Smooth muscle cell (in vitro differentiated cells): ENCODE data around the gene DENND1B. TPM values are rescaled to one million over a fixed set of nuclear protein-coding genes. Genes with fewer than 3 reads are reported as not detected.
A peak's percentile ranks its signal among the peaks of the same experiment; 100 is the strongest.

Source experiments
- DNase-seq: peaks from one replicate; lab custom pipeline; 2025; ENCODE audit not compliant: unreplicated experiment; lab: John Stamatoyannopoulos, UW
- H2AFZ ChIP-seq: fragments of 200-600 bp; sonication (generic); 2 replicates; pipeline ENCODE4 v1.6.0; 2016; ENCODE audit warnings: antibody characterized with exemption, low read depth, mild to moderate bottlenecking
- H3F3A ChIP-seq: fragments of 200-600 bp; sonication (generic); 2 replicates; pipeline ENCODE4 v1.6.0; 2017; ENCODE audit warnings: antibody characterized with exemption, low read depth
- H3K27ac ChIP-seq: fragments of 200-600 bp; sonication (generic); 2 replicates; pipeline ENCODE4 v1.5.1; 2016; ENCODE audit warnings: low read depth, mild to moderate bottlenecking
- H3K27me3 ChIP-seq: fragments of 200-600 bp; sonication (generic); 2 replicates; pipeline ENCODE4 v1.6.1; 2016; ENCODE audit warnings: low read depth, mild to moderate bottlenecking
- H3K36me3 ChIP-seq: fragments of 200-600 bp; sonication (generic); 2 replicates; pipeline ENCODE4 v1.5.1; 2016; ENCODE audit warnings: low read depth
- H3K4me1 ChIP-seq: fragments of 200-600 bp; sonication (generic); 2 replicates; pipeline ENCODE4 v1.5.1; 2016; ENCODE audit warnings: low read depth
- H3K4me2 ChIP-seq: fragments of 200-600 bp; sonication (generic); 2 replicates; pipeline ENCODE4 v1.6.0; 2016; ENCODE audit warnings: mild to moderate bottlenecking
- H3K4me3 ChIP-seq: fragments of 200-600 bp; sonication (generic); 2 replicates; pipeline ENCODE4 v1.5.1; 2016; ENCODE audit warnings: mild to moderate bottlenecking
- H3K79me2 ChIP-seq: fragments of 200-600 bp; sonication (generic); 2 replicates; pipeline ENCODE4 v1.6.0; 2016; ENCODE audit warnings: low read depth, mild to moderate bottlenecking
- H3K9ac ChIP-seq: fragments of 200-600 bp; sonication (generic); 2 replicates; pipeline ENCODE4 v1.6.0; 2016; ENCODE audit warnings: low read depth
- H3K9me3 ChIP-seq: fragments of 200-600 bp; sonication (generic); replicated peaks from 2 replicates; pipeline ENCODE4 v1.5.1; 2016; ENCODE audit warnings: low read depth
- H4K20me1 ChIP-seq: fragments of 200-600 bp; sonication (generic); 2 replicates; pipeline ENCODE4 v1.6.0; 2016; ENCODE audit warnings: low read depth
- CTCF ChIP-seq: fragments of 200-600 bp; sonication (generic); IDR thresholded peaks from 2 replicates; pipeline ENCODE4 v1.5.1; 2017; ENCODE audit warnings: borderline replicate concordance, mild to moderate bottlenecking, antibody characterized with exemption; ENCODE audit not compliant: insufficient read depth, poor library complexity, severe bottlenecking
- WGBS: methylation state at CpG from one replicate; pipeline ENCODE4 v1.1.7; 2016; ENCODE audit warnings: low lambda C conversion rate; 5-methylcytosine and 5-hydroxymethylcytosine counted together
- polyA plus RNA-seq: library from polyadenylated mRNA; unstranded; fragments of >200 nt; fragmentation: Nextera tagmentation; extraction: Ambion mirVana; gene quantifications from 2 replicates; pipeline ENCODE4 v1.2.1, GENCODE V29; 2016
- total RNA-seq: library from RNA; depleted of rRNA; stranded (reverse); fragments of >200 nt; gene quantifications from 2 replicates; pipeline ENCODE4 v1.2.3, GENCODE V29; 2014

Gene DENND1B
- total and polyA plus RNA-seq, 2 experiments from 2014 or later, result 7.5 to 22.0 TPM

- DNase-seq, result no peak
- WGBS, result 94% methylated on average over 3 of the region's 3 CpGs
These were observed 13.8 kb upstream of the DENND1B start for GRCh38 chr1:197788741-197789739.

DNA sequence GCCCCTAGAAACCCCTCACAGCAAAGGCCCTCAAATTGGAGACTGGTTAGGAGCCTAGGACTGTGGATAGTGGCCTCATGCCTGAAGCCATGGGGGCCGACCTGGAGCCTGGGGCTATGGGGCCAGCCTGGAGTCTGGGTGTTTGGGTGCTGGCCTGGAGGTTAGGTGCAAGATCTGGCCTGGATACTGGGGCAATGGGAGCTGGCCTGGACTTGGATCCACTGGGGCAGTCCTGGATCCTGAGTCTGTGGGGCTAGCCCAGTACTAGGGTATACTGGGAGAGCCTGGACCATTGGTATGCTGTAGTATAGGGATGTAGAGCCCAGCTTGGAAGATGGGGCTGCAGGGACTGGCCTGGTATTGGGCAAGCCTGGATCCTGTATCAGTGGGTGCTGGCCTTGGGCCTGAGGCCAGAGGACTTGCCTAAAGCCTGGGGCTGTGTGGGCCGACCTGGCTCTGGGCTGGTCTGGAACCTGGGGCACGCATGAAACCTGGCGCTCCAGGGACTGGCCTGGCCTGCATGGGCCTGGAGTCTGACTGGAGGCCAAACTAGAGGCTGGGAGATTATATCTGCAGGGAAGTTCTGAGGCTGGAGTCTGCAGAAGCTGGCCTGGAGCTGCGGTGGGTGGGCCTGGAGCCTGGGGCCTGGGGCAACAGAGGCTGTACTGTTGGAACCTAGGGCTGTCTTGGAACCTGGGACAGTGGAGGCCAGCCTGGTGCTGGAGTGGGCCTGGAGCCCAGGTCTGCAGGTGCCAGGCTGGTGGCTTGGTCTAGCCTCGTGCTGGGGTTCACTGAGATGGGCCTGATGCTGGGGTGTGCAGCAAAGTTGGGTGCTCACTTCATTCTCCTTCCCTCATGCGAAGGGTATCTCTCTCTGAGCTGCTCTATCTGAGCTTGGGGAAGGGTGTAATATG lies 12.6 kb upstream of the DENND1B start:
- Histone ChIP-seq H3K4me3 (no peak overlapping the region), H3K79me2 (no peaks in the 10 kb centered on the region), H3K4me1 (peaks cover 4% of the 10 kb centered on the region), H4K20me1 (no peaks in the 10 kb centered on the region), H3K4me2 (no peak overlapping the region), H3K9me3 (no peaks in the 10 kb centered on the region), H3K36me3 (no peaks in the 10 kb centered on the region), H3K27me3 (no peaks in the 10 kb centered on the region), H3K27ac (peak overlapping the region; percentile 67), H3K9ac (no peak overlapping the region), H2AFZ (no peak overlapping the region), H3F3A (peaks cover 16% of the 10 kb centered on the region)
- TF ChIP-seq CTCF, result no peak
- DNase-seq, result no peak
- WGBS, result 83% methylated on average over 7 of the region's 7 CpGs

More at GRCh38 chr1:197788741-197789739, 13.8 kb upstream of the DENND1B start:
- H3K9me3 ChIP-seq, result no peaks in the 10 kb centered on the region
- no peak overlapping the region for H3K9ac ChIP-seq
- H3K4me3 ChIP-seq, result no peak overlapping the region
- no peaks in the 10 kb centered on the region for H3K4me1 ChIP-seq
- H2AFZ ChIP-seq, result no peak overlapping the region
- no peak overlapping the region for H3K27ac ChIP-seq
- H3F3A ChIP-seq, result peaks cover 4% of the 10 kb centered on the region
- H3K4me2 ChIP-seq, result no peak overlapping the region
- H3K36me3 ChIP-seq, result no peaks in the 10 kb centered on the region
- TF ChIP-seq CTCF, result no peak
- no peaks in the 10 kb centered on the region for H3K79me2 ChIP-seq
- no peaks in the 10 kb centered on the region for H4K20me1 ChIP-seq
- no peaks in the 10 kb centered on the region for H3K27me3 ChIP-seq

GRCh38 chr1:197787056-197787455 lies 11.8 kb upstream of the DENND1B start:
- Histone ChIP-seq H3K4me2 (peak overlapping the region; percentile 26), H2AFZ (no peak overlapping the region), H3F3A (peaks cover 24% of the 10 kb centered on the region), H3K79me2 (no peaks in the 10 kb centered on the region), H4K20me1 (no peaks in the 10 kb centered on the region), H3K9me3 (no peaks in the 10 kb centered on the region), H3K9ac (no peak overlapping the region), H3K4me1 (peaks cover 5% of the 10 kb centered on the region), H3K36me3 (no peaks in the 10 kb centered on the region), H3K27ac (peak overlapping the region; percentile 67), H3K4me3 (no peak overlapping the region), H3K27me3 (no peaks in the 10 kb centered on the region)
- no peak for DNase-seq
- 54% methylated on average over 3 of the region's 3 CpGs for WGBS
- TF ChIP-seq CTCF, result no peak
